Activated CD8-positive, alpha-beta T cell treated with anti-CD3 and anti-CD28 coated beads for 36 hours (primary cell): ENCODE data around the gene EHMT1. TPM values are rescaled to one million over a fixed set of nuclear protein-coding genes. Genes with fewer than 3 reads are reported as not detected.

Experiments
- ATAC-seq: fragments of 200-7000 bp; cut with Tn5 transposase; one replicate; pipeline ENCODE4 v1.10.0; 2021; ENCODE audit warnings: mild to moderate bottlenecking, moderate library complexity
- CTCF ChIA-PET: fragments of 350-600 bp; sonication (Branson Sonifier 250); formaldehyde crosslinking; loops from one replicate; lab custom pipeline; 2021; ENCODE audit warnings: antibody characterized with exemption; lab: Charles Lee
- POLR2A ChIA-PET: fragments of 350-600 bp; sonication (Branson Sonifier 250); formaldehyde crosslinking; loops from one replicate; lab custom pipeline; 2021; ENCODE audit warnings: antibody characterized with exemption; lab: Charles Lee
- DNase-seq: peaks from one replicate; pipeline ENCODE4 v3.0.0-alpha.2; 2020
- H3K27ac Mint-ChIP-seq: one replicate; pipeline ENCODE4 v1.8.0; 2021; ENCODE audit warnings: mild to moderate bottlenecking, mixed read lengths
- H3K27me3 Mint-ChIP-seq: one replicate; pipeline ENCODE4 v1.8.0; 2021; ENCODE audit warnings: mixed read lengths
- H3K36me3 Mint-ChIP-seq: one replicate; pipeline ENCODE4 v1.8.0; 2021; ENCODE audit warnings: low read depth, mixed read lengths
- H3K4me1 Mint-ChIP-seq: one replicate; pipeline ENCODE4 v1.8.0; 2021; ENCODE audit warnings: low read depth, mixed read lengths
- H3K4me3 Mint-ChIP-seq: one replicate; pipeline ENCODE4 v1.8.0; 2021; ENCODE audit warnings: mild to moderate bottlenecking, moderate library complexity, mixed read lengths
- H3K9me3 Mint-ChIP-seq: one replicate; pipeline ENCODE4 v1.8.0; 2021; ENCODE audit warnings: mixed read lengths
- intact Hi-C: fragments of 100-400 bp; cut with micrococcal nuclease; formaldehyde crosslinking; loops from one replicate; pipeline ENCODE4 v1.10.0; 2022
- total RNA-seq, 2 experiments: library from RNA; stranded (reverse); gene quantifications; one replicate each; pipeline ENCODE4 v1.2.3, GENCODE V29; 2021
- TF ChIP-seq, protein P1 (sequence below): fragments of 200-600 bp; IDR thresholded peaks from one replicate; pipeline ENCODE4 v1.8.0; 2022; ENCODE audit warnings: antibody characterized with exemption, mild to moderate bottlenecking

Gene EHMT1
- total RNA-seq, 2 experiments from 2014 or later, result 62.1 to 67.1 TPM

DNA sequence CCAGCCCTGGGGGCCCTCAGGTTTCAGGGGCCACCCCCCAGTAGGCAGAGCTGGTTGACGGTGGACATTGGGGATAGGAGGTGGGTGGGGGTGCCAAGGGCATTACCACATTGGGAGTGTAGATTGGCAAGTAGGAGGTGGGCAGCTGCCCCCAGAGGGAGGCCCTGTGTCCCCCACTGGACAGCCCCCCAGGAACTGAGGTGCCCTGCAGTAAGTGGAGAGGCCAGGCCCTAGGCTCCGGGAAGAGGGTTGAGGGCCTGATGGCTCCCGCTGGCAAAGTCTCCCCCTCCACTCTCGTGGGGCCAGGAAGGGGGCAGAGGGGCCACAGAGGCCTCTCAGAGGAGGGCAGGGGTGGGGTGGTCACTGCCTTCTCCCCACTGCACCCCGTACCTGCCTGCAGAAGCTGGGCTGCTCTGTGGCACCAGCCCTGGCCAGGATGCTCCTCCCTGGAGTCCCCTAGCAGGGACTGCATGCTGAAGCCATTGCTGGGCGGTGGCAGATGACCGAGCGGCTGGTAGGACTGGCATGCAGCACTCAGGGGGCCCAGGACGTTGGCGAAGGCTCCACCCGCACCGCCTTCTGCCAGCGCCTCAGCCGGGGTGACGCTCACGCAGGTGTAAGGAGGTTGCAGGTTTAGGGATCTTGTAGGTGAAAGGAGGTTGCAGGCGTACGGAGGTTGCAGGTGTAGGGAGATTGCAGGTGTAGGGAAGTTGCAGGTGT lies 169.1 kb downstream of the EHMT1 start:
- no peak overlapping the region for H3K27ac Mint-ChIP-seq
- no peaks in the 10 kb centered on the region for H3K9me3 Mint-ChIP-seq
- peaks cover 23% of the 10 kb centered on the region for H3K36me3 Mint-ChIP-seq
- no peak overlapping the region for H3K4me3 Mint-ChIP-seq
- intact Hi-C loops, result no loop called here
- ATAC-seq (no peak), DNase-seq (no peak)
- POLR2A ChIA-PET, result interaction anchor here (0.7 kb wide), 1 partner anchor 22 kb away, joined by 4 read pairs; no protein-coding TSS in a partner anchor
- CTCF ChIA-PET, result no interaction called here
- TF ChIP-seq, protein P1, sequence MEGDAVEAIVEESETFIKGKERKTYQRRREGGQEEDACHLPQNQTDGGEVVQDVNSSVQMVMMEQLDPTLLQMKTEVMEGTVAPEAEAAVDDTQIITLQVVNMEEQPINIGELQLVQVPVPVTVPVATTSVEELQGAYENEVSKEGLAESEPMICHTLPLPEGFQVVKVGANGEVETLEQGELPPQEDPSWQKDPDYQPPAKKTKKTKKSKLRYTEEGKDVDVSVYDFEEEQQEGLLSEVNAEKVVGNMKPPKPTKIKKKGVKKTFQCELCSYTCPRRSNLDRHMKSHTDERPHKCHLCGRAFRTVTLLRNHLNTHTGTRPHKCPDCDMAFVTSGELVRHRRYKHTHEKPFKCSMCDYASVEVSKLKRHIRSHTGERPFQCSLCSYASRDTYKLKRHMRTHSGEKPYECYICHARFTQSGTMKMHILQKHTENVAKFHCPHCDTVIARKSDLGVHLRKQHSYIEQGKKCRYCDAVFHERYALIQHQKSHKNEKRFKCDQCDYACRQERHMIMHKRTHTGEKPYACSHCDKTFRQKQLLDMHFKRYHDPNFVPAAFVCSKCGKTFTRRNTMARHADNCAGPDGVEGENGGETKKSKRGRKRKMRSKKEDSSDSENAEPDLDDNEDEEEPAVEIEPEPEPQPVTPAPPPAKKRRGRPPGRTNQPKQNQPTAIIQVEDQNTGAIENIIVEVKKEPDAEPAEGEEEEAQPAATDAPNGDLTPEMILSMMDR, result no peak
- no peaks in the 10 kb centered on the region for H3K27me3 Mint-ChIP-seq
- H3K4me1 Mint-ChIP-seq, result no peaks in the 10 kb centered on the region

DNA sequence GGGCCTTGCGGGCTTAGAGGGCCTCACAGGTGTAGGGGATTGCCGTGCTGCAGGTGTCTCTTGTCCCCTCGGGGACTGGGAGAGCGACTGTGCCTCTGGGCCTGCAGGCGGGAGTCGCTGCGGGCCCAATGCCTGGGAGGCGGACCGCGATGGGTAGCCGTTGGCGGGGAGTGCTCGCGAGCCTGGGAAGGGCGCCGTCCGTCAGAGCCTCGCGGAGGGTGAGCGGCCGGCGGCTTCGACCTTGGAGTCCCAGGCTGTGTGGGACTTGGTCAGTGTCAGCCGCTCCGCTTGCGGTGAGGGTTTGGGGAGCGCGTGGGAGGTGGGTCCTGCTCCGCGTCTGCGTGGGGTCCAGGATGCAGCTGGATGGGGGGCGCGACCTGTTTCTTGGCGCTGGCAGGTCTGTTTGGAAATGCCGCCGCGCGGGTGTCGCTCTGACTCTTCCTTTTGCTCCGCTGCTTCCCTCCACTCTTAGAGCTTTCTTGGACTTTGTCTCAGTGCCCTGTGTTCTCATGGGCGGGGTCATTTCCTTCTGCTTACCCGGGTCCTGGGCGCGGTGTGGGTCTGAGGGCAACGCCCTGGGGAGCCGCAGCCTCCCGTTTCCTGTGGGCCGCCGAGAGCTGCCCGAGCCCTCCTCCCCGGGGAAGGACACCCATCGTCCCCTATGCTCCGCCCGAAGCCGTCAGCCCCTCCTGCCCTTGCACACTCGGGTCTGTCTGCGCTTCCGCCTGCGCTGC lies 169.9 kb downstream of the EHMT1 start:
- CTCF ChIA-PET, result no interaction called here
- TF ChIP-seq, protein P1, result no peak
- intact Hi-C loops, result no loop called here
- no peaks in the 10 kb centered on the region for H3K9me3 Mint-ChIP-seq
- no peak overlapping the region for H3K27ac Mint-ChIP-seq
- no peak for ATAC-seq
- no peaks in the 10 kb centered on the region for H3K4me1 Mint-ChIP-seq
- POLR2A ChIA-PET, result interaction anchor here (0.7 kb wide), 1 partner anchor 23 kb away, joined by 4 read pairs; no protein-coding TSS in a partner anchor
- H3K36me3 Mint-ChIP-seq, result peaks cover 30% of the 10 kb centered on the region
- H3K4me3 Mint-ChIP-seq, result no peak overlapping the region
- no peaks in the 10 kb centered on the region for H3K27me3 Mint-ChIP-seq
- no peak for DNase-seq

DNA sequence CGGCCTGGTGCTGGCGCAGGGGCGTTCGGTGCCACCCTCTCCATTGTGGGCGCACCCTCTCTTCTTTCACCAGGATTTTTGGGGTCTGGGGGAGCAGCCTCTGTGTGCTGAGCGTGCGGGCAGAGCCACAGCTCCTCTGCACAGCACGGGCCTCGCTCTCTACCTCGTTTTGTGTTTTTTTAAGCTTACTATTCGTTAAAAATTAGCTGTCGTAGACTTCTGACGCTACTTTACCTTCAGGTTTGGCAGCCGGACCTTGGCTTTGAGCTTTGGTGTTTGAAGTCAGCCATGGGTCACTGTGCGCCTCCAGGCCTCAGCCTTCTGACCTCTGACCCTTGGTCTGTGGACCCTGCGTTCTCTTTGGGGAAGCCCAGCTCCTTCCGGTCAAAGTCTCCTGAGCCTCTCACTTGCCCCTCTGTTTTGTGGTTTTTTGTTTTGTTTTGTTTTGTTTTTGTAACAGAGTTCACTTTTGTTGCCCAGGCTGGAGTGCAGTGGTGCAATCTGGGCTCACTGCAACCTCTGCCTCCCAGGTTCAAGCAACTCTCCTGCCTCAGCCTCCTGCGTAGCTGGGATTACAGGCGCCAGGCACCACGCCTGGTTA lies 170.6 kb downstream of the EHMT1 start:
- peaks cover 28% of the 10 kb centered on the region for H3K36me3 Mint-ChIP-seq
- intact Hi-C loops, result no loop called here
- TF ChIP-seq, protein P1, result no peak
- no peak overlapping the region for H3K27ac Mint-ChIP-seq
- no peaks in the 10 kb centered on the region for H3K4me1 Mint-ChIP-seq
- H3K9me3 Mint-ChIP-seq, result no peaks in the 10 kb centered on the region
- no peaks in the 10 kb centered on the region for H3K27me3 Mint-ChIP-seq
- ChIA-PET CTCF (no interaction called here), POLR2A (no interaction called here)
- no peak for ATAC-seq
- no peak for DNase-seq
- H3K4me3 Mint-ChIP-seq, result no peak overlapping the region

DNA sequence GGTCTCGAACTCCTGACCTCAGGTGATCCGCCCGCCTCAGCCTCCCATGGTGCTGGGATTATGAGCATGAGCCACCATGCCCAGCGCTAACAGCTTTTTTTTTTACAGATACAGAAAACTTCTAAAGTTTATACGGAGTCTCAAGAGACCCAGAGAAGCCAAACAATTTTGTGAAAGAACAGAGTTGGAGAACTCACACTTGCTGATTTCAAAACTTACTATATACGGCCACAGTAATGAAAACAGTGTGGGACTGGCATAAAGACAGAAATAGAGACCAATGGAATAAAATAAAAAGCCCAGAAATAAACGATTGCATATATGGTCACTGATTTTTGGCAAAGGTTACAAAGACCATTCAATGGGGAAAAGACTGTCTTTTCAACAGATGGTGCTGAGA lies 173.1 kb downstream of the EHMT1 start:
- H3K27me3 Mint-ChIP-seq, result no peaks in the 10 kb centered on the region
- ChIA-PET CTCF (no interaction called here), POLR2A (no interaction called here)
- DNase-seq (no peak), ATAC-seq (no peak)
- no peaks in the 10 kb centered on the region for H3K9me3 Mint-ChIP-seq
- no peak overlapping the region for H3K27ac Mint-ChIP-seq
- no peak overlapping the region for H3K4me3 Mint-ChIP-seq
- peaks cover 36% of the 10 kb centered on the region for H3K36me3 Mint-ChIP-seq
- no peaks in the 10 kb centered on the region for H3K4me1 Mint-ChIP-seq
- intact Hi-C loops, result no loop called here
- TF ChIP-seq, protein P1, result no peak
